NCI-H82 treated with DMSO at 0.1 percent for 48 hours (cell line): ENCODE results near the gene CRACR2A.

Experiments used
- DNase-seq: peaks from one replicate; lab custom pipeline; 2025; ENCODE audit not compliant: unreplicated experiment; lab: John Stamatoyannopoulos, UW

Gene CRACR2A

DNA sequence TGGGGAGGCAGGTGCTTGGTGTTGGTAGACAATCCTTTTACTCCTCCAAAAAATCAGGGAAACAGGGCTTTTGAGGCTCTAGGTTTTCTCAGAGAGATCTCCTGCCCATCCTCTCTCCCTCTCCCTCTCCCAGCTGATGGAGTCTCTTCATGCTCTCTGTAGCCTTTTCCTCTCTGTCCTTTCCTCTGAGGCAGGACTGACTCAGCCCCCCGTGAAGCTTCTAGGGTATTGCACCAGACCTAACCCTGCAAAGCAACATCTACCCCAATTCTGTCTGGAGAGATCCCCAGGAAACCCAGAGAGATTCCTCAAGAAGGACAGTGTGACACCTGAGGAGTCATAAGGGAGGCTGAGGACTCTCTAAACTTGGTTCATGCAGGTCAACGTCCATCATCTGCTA lies 66.4 kb downstream of the CRACR2A start:
- DNase-seq, result no peak

DNA sequence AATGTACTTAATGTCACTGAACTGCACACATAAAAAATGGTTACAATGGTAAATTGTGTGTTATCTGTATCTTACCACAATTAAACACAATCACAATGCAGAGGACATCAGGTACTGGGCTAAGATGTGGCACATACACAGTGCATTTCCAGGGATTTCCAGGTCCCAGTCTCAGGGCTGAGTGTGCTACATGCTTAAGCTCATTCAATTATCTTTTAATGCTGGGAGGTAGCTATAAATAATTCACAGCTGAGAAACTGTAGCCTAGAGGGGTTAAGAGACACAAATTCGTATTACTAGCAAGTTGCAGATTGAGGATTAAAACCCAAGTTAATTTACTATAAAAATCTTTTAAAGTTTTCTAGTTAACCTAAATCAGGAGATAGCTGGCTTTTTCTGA lies 67.1 kb downstream of the CRACR2A start:
- peak; percentile 43 for DNase-seq

DNA sequence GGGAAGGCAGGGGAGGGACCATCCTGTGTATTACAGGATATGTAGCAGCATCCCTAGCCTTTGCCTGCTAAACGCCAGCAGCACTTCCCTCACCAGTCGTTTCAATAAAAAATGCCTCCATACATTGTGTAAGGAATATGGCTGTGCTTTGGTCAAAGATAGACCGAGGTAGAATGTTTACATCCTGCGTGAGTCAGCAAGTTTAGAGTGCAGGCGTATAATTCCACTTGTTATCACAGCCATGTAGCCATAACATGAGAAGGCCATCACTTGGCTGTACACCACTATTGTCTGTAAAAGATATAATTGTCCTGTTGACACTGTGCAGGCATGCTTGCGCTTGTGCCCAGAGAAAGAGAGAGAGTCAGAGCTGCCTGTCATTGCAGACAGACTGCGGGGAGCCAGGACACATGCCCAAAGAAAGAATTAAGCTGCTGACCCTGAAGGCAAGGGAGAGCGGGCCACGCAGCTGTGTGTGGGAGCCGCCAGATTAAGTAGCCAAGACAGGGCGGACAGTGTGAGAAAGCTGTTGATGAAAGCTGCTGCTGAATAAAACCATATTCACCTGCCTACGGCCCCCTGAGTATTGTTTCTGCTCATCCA lies 68.4 kb downstream of the CRACR2A start:
- no peak for DNase-seq

DNA sequence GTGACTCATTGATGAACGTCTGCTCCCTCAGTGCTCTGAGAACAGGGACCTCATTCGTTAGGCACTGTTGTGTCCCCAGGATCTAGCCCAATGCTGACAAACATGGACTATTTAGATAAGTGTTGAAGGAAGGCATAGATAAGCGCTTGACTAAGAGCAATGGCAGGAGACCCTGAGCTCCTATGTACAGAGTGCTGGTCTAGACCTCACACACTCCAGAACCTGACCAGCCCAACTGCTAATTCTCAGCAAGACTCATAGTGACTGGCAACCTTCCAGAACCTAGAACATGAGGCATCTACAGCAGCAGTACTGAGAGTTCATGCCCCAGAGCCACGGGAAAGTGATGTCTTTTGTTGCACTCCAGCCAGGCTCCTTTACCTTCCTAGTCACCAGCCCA lies 69.2 kb downstream of the CRACR2A start:
- DNase-seq, result no peak

DNA sequence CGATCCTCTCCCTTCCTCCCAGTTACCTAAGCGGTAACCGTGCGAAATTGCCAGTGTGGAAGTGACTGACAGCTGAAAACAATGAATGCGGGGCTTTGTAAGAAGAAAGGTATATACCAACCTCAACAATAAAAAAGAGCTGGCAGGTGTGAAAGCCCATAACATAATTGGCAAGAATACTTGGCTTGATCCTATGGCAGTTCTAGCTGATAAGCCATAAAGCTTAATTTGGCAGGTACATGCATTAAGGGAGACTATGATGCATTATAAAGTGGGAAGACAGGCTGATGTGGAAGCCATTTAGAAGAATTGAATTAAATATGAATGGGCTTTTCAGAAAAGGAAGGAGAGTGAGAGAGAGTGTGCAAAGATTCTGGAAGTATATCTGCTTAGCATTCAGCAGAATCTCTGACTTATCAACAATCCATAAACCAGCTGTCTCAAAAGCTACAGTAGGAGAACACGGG lies 71.3 kb downstream of the CRACR2A start:
- DNase-seq, result no peak

DNA sequence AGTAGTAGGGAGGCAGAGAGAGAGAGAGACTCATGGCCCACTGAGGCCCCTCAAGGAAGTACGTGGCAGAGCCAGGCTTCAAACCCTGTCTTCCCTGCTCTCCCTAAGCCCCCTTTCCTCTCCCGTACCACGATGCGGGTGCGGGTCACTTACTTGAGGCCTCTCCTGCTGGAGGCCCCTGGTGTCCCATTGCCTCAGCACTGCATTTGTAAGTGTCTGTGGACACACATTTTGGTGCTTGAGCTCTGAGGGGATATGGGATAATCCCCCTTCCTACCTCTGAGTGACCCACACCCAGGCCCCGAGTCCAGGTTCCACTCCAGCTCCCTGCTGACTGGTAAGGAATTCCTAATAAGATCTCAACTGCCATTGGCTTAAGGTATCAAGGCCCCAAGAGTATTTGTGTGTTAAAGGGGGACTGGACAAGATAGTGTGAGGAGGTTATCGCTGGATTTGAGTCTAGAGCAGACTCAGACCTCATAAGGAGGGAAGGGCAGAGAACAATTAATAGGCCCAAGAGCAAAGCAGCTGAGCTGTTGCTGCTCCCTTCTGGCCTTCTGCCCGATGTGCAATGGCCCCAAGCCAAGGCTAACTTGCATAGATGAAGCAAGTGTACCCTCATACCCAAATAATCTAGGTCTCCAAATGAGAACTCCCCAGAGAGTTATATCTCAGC lies 71.9 kb downstream of the CRACR2A start:
- no peak for DNase-seq

DNA sequence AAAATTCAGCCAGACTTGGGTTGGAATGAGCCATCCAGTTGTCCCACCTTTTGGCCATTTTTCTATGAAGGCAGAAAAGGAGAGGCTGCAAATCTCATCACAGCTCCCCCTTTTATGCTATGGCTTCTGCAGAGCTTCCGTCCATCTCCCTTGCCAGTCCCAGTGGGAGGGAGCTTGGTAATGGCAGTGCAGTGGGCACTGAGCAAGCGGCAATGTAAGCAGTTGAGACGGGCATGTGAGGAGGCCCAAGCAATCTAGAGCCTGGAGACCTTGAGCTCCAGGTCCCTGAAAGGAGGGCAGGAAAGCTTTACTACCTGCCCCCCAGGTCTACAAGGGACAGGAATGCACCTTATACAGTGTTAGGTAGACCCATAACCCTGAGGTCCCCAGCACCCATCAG lies 73.1 kb downstream of the CRACR2A start:
- DNase-seq, result no peak

DNA sequence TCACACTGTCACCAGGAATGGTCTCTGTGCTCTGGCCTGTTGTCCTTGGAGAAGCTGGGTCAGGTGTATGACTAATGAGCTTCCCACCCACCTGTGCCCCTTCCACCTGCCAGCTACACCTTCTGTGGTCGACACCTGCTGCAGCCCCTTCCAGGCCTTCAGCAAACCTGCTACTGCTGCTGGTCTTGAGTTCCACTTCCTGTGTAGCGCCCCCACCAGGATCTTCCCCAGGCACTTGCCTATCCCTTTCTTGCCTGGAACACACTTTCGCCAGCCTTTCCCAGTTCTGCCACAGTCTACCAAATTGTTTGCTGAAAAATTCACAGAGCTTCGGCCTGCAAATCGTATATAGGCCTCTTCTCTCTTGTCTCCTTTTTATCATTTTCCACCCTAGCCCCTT lies 75.3 kb downstream of the CRACR2A start:
- no peak for DNase-seq

DNA sequence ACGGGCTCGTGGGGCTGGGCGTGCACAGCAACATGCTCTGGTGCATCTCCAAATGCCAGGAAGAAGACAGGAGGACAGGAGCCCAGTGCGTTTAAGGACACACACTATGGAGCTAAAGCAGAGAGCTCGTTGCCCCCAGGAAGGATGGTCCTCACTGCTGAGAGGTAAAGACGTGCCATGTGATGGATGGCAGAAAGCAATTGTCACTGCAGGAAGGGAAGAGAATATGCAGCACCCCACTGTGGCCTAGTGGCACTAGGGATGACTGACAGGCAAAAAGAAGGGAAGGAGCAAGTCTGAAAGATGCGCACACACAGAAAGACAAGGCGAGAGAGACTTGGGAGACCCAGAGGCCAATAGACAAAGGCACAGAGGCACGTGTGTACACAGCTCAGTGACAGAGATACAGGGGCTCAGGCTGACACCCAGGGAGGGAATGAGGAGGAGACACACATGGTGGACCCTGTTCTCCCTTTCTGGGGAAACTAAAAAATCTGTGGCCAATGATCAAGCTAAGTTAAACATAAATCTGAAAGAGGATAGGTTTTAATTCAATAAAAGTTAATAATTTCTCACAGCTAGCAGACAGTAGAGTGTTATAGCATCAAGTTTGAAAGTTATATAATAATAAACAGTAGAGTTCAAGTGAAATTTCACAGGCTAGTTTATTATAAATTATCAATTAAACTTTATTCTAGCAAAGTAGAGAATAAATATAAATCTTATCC lies 78.8 kb downstream of the CRACR2A start:
- no peak for DNase-seq

DNA sequence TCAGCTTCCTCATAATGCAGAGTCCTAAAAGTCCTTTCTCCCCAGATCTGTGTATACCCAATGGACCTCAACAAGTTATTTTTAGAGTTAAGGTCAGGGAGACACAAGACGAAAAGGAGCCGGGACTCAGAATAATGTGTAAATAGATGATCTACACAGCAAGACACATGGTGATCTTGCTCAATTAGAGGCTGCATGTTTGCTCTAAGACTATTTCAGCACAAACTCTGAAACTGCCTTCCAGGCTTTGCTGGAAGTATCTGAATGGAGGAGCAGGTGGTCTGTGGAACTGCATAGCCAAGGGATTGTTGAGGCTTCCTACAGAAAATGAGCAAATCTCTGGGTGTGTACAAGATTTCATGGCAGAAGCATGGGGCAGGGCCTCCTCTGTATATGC lies 80.8 kb downstream of the CRACR2A start:
- no peak for DNase-seq

DNA sequence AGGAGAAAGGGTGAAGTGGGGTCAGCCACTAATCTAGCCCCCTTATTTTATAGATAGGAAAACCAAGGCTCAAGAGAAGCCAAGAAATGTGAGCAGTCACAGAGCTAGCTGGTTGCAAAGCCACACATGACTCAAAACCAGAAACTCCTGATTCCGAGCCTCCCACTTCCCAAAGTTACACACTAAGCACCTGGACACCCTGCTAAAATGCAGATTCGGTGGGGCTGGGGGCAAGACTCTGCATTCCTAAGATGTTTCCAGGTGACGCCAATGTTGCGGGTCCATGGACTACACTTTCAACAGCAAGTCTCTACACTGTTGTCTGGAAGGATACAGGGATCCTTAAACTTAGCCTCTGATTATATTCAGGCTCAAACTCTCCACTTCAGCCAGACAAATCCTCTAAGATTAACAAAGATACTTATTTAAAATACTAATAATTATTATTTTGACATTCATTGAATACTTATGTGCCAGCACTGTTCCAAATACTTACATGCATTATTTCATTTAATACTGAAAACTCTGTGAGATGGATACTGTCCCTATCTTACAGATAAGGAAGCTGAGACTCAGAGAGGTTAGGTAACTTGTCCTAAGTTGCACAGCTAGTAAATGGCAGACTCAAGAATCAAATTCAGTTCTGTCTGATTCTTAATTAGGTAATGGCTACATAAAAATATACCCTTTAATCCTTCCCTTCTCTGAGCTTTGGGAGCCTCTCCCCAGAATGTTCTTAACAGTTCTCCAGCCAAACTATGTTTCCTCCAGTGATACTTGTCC lies 81.4 kb downstream of the CRACR2A start:
- no peak for DNase-seq

DNA sequence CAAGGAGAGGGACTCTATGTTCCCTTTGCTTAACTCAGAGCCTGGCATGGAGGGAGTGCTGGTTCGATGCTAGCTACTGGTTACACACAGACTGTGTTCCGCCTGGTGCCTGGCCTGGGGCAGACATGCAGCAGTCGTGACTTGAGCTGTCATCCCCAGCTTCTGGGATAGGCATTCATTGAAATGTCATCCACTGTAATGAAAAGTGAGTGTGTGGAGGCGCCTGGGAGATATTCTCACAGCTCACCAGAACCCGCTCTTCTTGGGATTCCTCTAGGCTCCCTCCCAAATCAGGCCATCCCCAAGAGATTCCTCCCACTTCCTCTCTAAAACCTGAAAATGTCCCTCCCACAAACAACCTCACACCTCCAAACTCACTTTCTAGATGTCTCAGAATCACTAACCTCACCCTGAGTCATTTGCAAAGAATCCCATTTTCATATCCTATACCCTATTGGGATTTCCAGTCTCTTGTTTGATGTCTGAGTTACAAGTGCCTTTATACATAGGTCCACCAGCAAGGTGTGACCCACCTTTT lies 82.8 kb downstream of the CRACR2A start:
- no peak for DNase-seq

DNA sequence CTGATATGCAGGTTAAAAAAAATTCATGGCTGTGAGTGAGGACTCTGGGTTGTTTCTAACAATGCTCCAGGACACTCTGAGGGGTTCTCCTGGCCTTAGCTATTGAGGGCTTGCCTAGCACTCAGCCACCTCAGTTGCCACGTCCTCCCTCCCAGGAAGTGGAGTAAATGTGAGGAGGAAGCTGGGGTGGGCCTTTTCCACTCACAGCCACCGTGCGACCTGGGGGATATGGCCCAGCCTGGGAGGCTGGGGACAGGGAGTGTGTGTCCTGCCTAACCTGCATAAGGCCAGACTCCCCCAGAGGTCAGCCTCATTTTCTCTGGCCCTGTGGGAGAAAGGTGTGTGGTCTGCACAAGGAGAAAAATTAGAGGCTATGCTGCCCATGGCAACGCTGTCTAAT lies 83.3 kb downstream of the CRACR2A start:
- no peak for DNase-seq

DNA sequence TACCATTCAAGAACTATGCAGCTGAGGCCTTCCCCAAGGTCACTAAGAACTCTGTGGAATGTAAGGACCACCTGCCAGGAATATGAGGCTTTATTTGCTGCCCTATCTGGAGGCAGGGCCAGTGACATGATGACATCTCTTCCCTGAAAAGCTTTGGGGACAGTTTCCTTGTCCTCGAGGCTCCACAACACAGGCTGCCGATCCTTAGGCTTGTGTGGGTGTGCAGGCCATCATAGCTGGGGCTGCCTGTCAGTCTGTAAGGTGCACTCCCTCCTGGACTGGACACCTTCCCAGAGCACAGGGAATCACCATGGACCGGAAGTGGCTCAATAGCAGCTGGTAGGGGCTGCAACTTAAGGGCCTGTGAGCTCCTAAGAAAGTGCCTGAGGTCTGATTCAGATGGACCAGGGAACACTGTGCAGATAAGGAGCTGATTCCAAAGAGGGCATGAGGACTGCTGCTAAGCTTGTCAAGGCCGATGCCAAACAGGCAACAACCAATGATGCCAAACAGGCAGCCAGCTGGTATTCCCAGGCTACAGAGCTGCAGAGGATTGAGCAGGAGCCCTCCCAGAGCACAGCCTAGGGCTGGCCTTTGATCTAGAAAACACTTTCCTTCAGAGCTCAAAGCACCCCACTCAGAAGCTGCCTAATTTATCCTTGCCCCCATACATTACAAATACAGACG lies 84.3 kb downstream of the CRACR2A start:
- no peak for DNase-seq

DNA sequence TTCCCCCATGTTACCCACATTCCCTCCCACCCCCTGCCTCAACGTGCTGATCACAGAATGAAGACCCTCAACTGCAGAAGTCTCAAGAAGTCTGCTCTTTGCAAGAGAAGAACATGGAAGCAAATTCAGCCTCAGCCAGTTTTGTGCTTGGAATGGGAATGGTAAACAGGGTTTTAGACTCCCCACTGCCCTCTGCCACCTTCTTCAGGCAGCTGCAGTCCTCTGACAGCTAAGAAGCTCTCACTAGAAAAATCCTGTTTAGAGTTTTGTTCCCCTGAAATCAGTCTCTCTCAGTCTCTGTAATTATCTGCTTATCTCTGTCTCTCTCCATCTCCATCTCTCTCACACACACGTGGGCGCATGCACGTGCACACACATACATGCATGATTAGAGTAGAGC lies 85.4 kb downstream of the CRACR2A start:
- peak; percentile 61 for DNase-seq

DNA sequence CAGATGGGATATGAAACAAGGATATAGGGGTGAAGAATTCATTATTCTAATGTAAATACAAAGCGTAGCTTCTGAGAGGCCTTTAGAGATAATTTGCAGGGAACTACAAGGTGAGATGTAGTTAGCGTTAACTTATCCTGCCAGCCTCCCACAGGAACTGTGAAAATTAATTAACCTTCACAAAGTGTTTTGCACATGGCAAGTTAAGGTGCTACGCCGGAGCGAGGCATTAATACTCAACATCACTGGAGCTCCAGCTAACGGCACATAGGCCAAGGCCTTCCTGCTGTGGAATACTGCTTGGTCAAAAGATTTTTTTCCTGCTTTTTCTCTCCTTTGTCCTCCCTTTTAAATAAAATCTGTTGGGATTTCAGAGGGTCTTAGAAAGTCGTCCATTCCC lies 86.5 kb downstream of the CRACR2A start:
- DNase-seq, result no peak

DNA sequence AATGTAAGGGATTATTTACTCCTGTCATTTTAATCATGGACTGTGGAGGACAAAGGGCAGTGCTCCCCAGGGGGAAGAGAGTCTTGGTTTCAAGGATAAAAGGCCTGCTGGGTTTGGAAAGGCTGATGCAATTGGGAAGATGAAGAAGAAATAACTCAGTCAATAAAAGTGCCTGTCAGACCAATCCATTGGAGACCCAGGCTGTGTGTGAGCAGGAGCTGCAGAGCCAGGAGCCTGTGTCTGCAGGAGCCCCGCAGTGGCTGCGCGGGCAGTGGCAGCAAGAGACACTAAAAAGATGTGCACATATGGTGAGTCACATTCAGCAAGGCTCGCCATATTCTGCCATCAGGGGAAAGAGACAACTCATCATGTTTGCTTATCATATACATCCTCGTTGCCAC lies 90.4 kb downstream of the CRACR2A start:
- DNase-seq, result no peak

DNA sequence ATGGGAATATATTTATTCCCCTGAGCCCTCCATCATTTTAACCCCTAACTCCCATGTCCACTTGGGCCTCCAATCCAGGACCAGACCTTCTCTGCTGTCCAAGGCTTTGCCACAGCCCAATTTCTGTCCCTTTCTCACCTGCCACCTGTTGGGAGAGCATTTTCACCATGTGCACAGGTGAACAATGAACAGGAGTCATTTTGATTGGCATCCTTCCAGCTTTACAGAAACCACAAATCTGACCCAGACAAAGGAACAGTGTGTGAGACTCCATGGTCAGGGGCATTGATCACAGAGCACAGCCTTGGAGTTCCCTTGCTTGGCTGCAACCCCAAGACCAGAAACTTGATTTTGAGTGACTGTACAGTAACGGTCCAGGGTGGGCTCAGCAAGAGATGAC lies 91.9 kb downstream of the CRACR2A start:
- DNase-seq, result no peak

DNA sequence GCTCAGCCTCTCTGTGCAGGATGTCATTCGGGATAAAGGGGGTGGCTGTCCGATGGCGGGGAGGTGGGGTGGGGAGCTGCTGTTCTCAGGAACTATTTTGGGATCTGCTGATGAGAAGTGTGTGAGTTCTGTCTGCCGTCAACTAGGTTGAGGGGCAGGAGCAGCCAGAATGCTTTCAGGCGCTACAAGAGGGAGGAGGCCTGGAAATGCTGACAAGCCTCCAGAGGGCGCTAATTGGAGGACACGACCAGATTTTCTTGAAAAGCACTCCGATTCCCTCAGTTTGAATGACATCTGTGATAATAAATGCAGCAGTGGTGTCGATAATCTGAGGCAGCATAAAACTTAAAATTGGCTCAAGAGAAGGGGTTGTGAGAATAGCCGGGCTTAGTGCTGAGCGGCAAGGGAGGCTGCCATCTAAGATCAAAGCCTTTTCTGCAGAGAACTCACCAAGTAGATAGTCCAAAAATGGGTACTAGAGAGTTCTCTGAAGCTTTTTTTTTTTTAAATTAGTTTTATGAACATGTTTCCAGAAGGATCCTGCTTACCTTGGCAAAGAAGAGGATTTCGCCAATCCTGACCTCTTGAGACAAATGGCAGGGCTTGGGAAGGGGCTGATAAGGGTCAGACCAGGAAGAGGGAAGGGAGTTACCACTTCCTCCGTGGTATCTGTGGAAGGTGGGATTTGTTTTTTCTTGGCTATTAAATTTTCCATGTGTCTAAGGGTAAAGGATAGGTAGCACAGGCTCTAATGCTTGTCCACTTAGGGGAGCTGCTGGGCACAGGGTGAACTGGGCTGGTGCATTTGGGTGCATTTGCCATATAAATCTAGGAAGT lies 94.4 kb downstream of the CRACR2A start:
- no peak for DNase-seq
